SU-DHL-6 (cell line): Measurements from ENCODE around the gene TCN1.
"Not testable (repeated sequence)": the region's sequence is repeated elsewhere in the genome, so short reads cannot be mapped to it uniquely, and the experiment has no call there.

ENCODE experiments used
- H2AFZ ChIP-seq: fragments of 200-600 bp; sonication (generic); 2 replicates; pipeline ENCODE4 v1.6.1; 2014; ENCODE audit warnings: low read depth, mild to moderate bottlenecking, moderate library complexity, mixed read lengths, antibody characterized with exemption, low read length; ENCODE audit not compliant: severe bottlenecking
- H3F3A ChIP-seq: fragments of 200-600 bp; shearing (Covaris generic); 2 replicates; pipeline ENCODE4 v1.6.0; 2016; ENCODE audit warnings: antibody characterized with exemption, mild to moderate bottlenecking; ENCODE audit not compliant: insufficient read depth
- H3K27ac ChIP-seq: fragments of 200-600 bp; sonication (generic); 2 replicates; pipeline ENCODE4 v1.5.1; 2016; ENCODE audit warnings: low read depth, mild to moderate bottlenecking, low read length, moderate library complexity, mixed read lengths
- H3K27me3 ChIP-seq: fragments of 200-600 bp; sonication (generic), shearing (Covaris generic); 2 replicates; pipeline ENCODE4 v1.6.0; 2014; ENCODE audit warnings: mild to moderate bottlenecking, low read length
- H3K36me3 ChIP-seq: fragments of 200-600 bp; sonication (generic); 2 replicates; pipeline ENCODE4 v1.6.1; 2014; ENCODE audit warnings: mild to moderate bottlenecking, low read length, mixed read lengths
- H3K4me2 ChIP-seq: fragments of 300-600, 200-600 bp; shearing (Covaris generic), sonication (generic); 2 replicates; pipeline ENCODE4 v1.6.0; 2014; ENCODE audit warnings: low read length, low read depth, mild to moderate bottlenecking; ENCODE audit not compliant: poor library complexity, severe bottlenecking
- H3K4me3 ChIP-seq: fragments of 200-600 bp; sonication (generic); 2 replicates; pipeline ENCODE4 v1.5.1; 2014; ENCODE audit warnings: antibody characterized with exemption, low read length, mild to moderate bottlenecking, mixed read lengths; ENCODE audit not compliant: insufficient read depth, poor library complexity, severe bottlenecking
- H3K79me2 ChIP-seq: fragments of 200-600 bp; sonication (generic); 2 replicates; pipeline ENCODE4 v1.6.1; 2014; ENCODE audit warnings: mild to moderate bottlenecking, low read length, moderate library complexity; ENCODE audit not compliant: insufficient read depth
- H3K9ac ChIP-seq: fragments of 200-600 bp; sonication (generic); 2 replicates; pipeline ENCODE4 v1.7.0; 2014; ENCODE audit warnings: mild to moderate bottlenecking, low read length
- H3K9me2 ChIP-seq: fragments of 200-600 bp; sonication (generic); replicated peaks from 2 replicates; pipeline ENCODE4 v1.6.1; 2014; ENCODE audit warnings: low read length; ENCODE audit not compliant: insufficient read depth
- H3K9me3 ChIP-seq: fragments of 200-600 bp; sonication (generic); 2 replicates; pipeline ENCODE4 v1.6.1; 2014; ENCODE audit warnings: low read length, mixed read lengths; ENCODE audit not compliant: insufficient read depth
- H4K20me1 ChIP-seq: fragments of 200-600 bp; sonication (generic); 2 replicates; pipeline ENCODE4 v1.6.1; 2014; ENCODE audit warnings: low read depth, mild to moderate bottlenecking, antibody characterized with exemption, low read length, moderate library complexity, mixed read lengths
- CTCF ChIP-seq: fragments of 200-600 bp; sonication (generic); IDR thresholded peaks from one replicate; pipeline ENCODE4 v1.5.1; 2017; ENCODE audit warnings: antibody characterized with exemption, mild to moderate bottlenecking, low read length, moderate library complexity; ENCODE audit not compliant: insufficient read depth, poor library complexity, severe bottlenecking
- EZH2phosphoT487 ChIP-seq: fragments of 200-600 bp; sonication (generic), shearing (Covaris generic); conservative IDR thresholded peaks from 2 replicates; pipeline ENCODE4 v1.6.1; 2018; ENCODE audit warnings: mild to moderate bottlenecking, antibody characterized with exemption, low read length, moderate library complexity, mixed read lengths

TCN1 gene

GRCh38 chr11:59891781-59892181 is 25.5 kb upstream of the TCN1 start:
- TF ChIP-seq EZH2phosphoT487 (no peak), CTCF (no peak)
- Histone ChIP-seq H3K27me3 (no peaks in the 10 kb centered on the region), H3K9me3 (no peaks in the 10 kb centered on the region), H3K79me2 (no peaks in the 10 kb centered on the region), H3F3A (no peaks in the 10 kb centered on the region), H2AFZ (no peak overlapping the region), H3K36me3 (no peaks in the 10 kb centered on the region), H3K9me2 (no peaks in the 10 kb centered on the region), H3K27ac (no peak overlapping the region), H3K9ac (no peak overlapping the region), H3K4me3 (no peak overlapping the region), H3K4me2 (no peak overlapping the region), H4K20me1 (no peaks in the 10 kb centered on the region)

DNA sequence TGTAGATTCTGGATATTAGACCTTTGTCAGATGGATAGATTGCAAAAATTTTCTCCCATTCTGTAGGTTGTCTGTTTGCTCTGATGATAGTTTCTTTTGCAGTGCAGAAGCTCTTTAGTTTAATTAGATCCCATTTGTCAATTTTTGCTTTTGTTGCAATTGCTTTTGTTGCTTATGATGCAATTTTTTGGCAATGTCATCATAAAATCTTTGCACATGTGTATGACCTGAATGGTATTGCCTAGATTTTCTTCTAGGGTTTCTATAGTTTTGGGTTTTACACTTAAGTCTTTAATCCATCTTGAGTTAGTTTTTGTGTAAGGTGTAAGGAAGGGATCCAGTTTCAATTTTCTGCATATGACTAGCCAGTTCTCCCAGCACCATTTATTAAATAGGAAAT is 20.9 kb upstream of the TCN1 start:
- H3K27me3 ChIP-seq, H3K4me3 ChIP-seq, H3K79me2 ChIP-seq, H3K4me2 ChIP-seq, H3K36me3 ChIP-seq, H2AFZ ChIP-seq, H3K27ac ChIP-seq, H3K9me3 ChIP-seq, H3F3A ChIP-seq, H4K20me1 ChIP-seq, H3K9ac ChIP-seq, H3K9me2 ChIP-seq: not testable (repeated sequence)

- Histone ChIP-seq H3K27me3 (no peaks in the 10 kb centered on the region), H2AFZ (no peak overlapping the region), H3K4me2 (no peak overlapping the region), H4K20me1 (no peaks in the 10 kb centered on the region), H3K9me3 (no peaks in the 10 kb centered on the region), H3K9me2 (no peaks in the 10 kb centered on the region), H3K27ac (no peak overlapping the region), H3K9ac (no peak overlapping the region), H3K36me3 (no peaks in the 10 kb centered on the region), H3F3A (no peaks in the 10 kb centered on the region), H3K79me2 (no peaks in the 10 kb centered on the region), H3K4me3 (no peak overlapping the region)
- TF ChIP-seq EZH2phosphoT487, result no peak
- TF ChIP-seq CTCF, result no peak
These were observed 17.3 kb upstream of the TCN1 start for GRCh38 chr11:59883597-59883996.

GRCh38 chr11:59879567-59879966 is 13.3 kb upstream of the TCN1 start:
- Histone ChIP-seq H3K9ac (no peak overlapping the region), H3K79me2 (no peaks in the 10 kb centered on the region), H3K27me3 (no peaks in the 10 kb centered on the region), H3F3A (no peaks in the 10 kb centered on the region), H4K20me1 (no peaks in the 10 kb centered on the region), H3K27ac (no peak overlapping the region), H3K4me2 (no peak overlapping the region), H3K9me3 (no peaks in the 10 kb centered on the region), H3K36me3 (no peaks in the 10 kb centered on the region), H3K9me2 (no peaks in the 10 kb centered on the region), H2AFZ (no peak overlapping the region), H3K4me3 (no peak overlapping the region)
- TF ChIP-seq EZH2phosphoT487 (no peak), CTCF (no peak)
